Progenitor cell of endocrine pancreas (in vitro differentiated cells): ENCODE results near the gene ST14. TPM values are rescaled to one million over a fixed set of nuclear protein-coding genes. Genes with fewer than 3 reads are reported as not detected.
"Not testable (repeated sequence)": the region's sequence is repeated elsewhere in the genome, so short reads cannot be mapped to it uniquely, and the experiment has no call there.

ENCODE experiments used
- DNase-seq: peaks from one replicate; pipeline ENCODE4 v3.0.0; 2021; ENCODE audit warnings: low spot score; ENCODE audit not compliant: unreplicated experiment
- H3K27ac Mint-ChIP-seq: 2 replicates; pipeline ENCODE4 v1.8.0; 2021; ENCODE audit warnings: mild to moderate bottlenecking, moderate library complexity, mixed read lengths
- H3K27me3 Mint-ChIP-seq: 2 replicates; pipeline ENCODE4 v1.8.0; 2021; ENCODE audit warnings: mixed read lengths
- H3K36me3 Mint-ChIP-seq: 2 replicates; pipeline ENCODE4 v1.8.0; 2022; ENCODE audit warnings: mixed read lengths; ENCODE audit not compliant: insufficient read depth
- H3K4me1 Mint-ChIP-seq: 2 replicates; pipeline ENCODE4 v1.8.0; 2021; ENCODE audit warnings: low read depth, mixed read lengths
- H3K4me3 Mint-ChIP-seq: 2 replicates; pipeline ENCODE4 v1.8.0; 2021; ENCODE audit warnings: low read depth, mild to moderate bottlenecking, moderate library complexity, mixed read lengths
- H3K9me3 Mint-ChIP-seq: 2 replicates; pipeline ENCODE4 v1.8.0; 2021; ENCODE audit warnings: low read depth, mixed read lengths
- total RNA-seq: library from RNA; stranded (reverse); gene quantifications from 2 replicates; pipeline ENCODE4 v1.2.1, GENCODE V29; 2021
- TF ChIP-seq, protein P1 (sequence below): fragments of 200-600 bp; sonication (generic); IDR thresholded peaks from one replicate; pipeline ENCODE4 v1.5.0; 2021; ENCODE audit warnings: antibody characterized with exemption, mild to moderate bottlenecking; ENCODE audit not compliant: unreplicated experiment

ST14 gene
- total RNA-seq, 1 donor from 2014 or later: 94.9 TPM

DNA sequence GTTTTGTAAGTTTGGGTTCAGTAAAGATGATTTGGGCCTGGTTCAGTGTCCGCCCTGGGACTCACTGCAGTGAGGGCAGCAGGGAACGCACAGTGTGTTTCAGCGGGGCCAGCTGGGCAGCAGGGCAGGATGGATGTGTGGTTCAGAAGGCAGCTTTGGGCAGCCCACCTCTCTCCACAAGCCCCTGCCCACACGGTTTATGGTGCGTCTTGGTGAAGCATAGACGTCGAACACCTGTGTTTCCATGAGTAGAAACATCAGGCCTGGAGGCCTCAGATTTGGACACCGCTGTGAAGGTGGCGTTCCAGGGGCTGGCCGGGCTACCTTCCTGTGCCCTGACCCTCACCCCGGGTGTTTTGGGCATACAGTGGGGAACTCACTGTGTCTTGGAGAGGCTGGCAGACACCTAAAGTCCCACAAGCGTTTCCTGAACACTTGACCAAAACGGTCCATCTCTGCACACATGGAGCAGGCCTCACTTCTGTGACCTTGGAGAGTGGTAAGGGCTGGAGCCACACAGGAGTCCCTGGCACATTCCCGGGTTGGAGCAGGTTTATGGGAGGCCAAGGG, 59.0 kb downstream of the ST14 start:
- Mint-ChIP-seq H3K27me3 (no peaks in the 10 kb centered on the region), H3K36me3 (peaks cover 7% of the 10 kb centered on the region), H3K27ac (no peak overlapping the region), H3K4me1 (peaks cover 4% of the 10 kb centered on the region), H3K9me3 (no peaks in the 10 kb centered on the region), H3K4me3 (no peak overlapping the region)
- TF ChIP-seq, protein P1, sequence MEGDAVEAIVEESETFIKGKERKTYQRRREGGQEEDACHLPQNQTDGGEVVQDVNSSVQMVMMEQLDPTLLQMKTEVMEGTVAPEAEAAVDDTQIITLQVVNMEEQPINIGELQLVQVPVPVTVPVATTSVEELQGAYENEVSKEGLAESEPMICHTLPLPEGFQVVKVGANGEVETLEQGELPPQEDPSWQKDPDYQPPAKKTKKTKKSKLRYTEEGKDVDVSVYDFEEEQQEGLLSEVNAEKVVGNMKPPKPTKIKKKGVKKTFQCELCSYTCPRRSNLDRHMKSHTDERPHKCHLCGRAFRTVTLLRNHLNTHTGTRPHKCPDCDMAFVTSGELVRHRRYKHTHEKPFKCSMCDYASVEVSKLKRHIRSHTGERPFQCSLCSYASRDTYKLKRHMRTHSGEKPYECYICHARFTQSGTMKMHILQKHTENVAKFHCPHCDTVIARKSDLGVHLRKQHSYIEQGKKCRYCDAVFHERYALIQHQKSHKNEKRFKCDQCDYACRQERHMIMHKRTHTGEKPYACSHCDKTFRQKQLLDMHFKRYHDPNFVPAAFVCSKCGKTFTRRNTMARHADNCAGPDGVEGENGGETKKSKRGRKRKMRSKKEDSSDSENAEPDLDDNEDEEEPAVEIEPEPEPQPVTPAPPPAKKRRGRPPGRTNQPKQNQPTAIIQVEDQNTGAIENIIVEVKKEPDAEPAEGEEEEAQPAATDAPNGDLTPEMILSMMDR: no peak
- no peak for DNase-seq

DNA sequence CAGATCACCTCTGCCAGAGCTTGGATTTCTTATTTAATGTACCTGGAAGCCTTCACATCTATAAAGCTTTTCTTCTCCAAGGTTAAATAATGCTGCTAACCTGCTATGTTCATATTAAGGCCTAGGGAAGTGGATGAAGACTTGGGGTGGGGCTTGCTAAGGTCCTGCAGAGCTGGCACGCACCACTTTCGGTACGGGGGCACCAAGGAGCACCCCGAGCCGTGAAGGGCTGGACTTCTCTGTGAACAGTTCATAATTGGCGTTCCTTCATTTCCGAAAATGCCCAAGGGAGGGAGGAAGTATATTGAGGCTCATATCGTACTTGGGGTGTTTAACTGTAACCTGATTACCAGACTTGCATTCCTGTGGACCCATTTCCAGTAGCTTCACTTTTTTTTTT, 59.6 kb downstream of the ST14 start:
- no peak overlapping the region for H3K27ac Mint-ChIP-seq
- H3K4me1 Mint-ChIP-seq: peaks cover 4% of the 10 kb centered on the region
- no peaks in the 10 kb centered on the region for H3K9me3 Mint-ChIP-seq
- DNase-seq: no peak
- no peak overlapping the region for H3K4me3 Mint-ChIP-seq
- TF ChIP-seq, protein P1: no peak
- H3K27me3 Mint-ChIP-seq: no peaks in the 10 kb centered on the region
- H3K36me3 Mint-ChIP-seq: peaks cover 7% of the 10 kb centered on the region

DNA sequence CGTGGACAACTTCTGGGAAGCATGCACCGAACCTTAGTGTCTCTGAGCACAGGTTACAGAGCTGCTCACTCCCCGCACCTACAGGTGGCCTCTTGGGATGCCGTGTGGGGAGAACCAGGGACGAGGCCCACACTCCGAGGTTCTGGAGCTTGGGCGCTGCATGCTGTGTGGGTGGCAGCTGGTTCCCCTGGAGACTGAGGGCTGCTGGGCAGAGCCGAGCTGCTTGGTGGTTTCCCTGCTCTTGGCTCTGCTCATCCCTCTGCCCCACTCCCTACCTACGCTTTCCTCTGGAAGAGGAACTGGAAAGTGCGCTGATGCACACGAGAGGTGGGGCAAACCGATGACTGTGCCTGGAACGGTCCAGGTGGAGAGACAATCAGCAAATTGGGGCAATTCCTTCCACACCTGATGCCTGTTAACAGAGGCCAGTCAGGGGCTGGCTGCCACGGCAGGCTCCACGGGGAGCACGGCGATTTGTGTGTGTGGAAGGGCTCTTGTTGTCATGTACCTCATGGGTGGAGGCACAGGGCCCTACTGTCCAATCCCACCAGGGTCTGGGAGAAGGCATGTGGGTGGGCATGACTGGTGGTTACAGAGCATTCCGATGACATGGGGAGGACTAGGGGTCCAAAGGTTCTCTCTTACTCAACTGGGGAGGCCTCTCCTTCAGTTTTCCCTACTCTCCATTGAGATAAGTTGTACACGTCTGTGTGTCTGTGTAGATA, 60.9 kb downstream of the ST14 start:
- Mint-ChIP-seq H3K4me3 (no peak overlapping the region), H3K9me3 (no peaks in the 10 kb centered on the region), H3K27me3 (no peaks in the 10 kb centered on the region), H3K36me3 (peaks cover 4% of the 10 kb centered on the region), H3K4me1 (peaks cover 4% of the 10 kb centered on the region), H3K27ac (no peak overlapping the region)
- no peak for DNase-seq
- TF ChIP-seq, protein P1: no peak

DNA sequence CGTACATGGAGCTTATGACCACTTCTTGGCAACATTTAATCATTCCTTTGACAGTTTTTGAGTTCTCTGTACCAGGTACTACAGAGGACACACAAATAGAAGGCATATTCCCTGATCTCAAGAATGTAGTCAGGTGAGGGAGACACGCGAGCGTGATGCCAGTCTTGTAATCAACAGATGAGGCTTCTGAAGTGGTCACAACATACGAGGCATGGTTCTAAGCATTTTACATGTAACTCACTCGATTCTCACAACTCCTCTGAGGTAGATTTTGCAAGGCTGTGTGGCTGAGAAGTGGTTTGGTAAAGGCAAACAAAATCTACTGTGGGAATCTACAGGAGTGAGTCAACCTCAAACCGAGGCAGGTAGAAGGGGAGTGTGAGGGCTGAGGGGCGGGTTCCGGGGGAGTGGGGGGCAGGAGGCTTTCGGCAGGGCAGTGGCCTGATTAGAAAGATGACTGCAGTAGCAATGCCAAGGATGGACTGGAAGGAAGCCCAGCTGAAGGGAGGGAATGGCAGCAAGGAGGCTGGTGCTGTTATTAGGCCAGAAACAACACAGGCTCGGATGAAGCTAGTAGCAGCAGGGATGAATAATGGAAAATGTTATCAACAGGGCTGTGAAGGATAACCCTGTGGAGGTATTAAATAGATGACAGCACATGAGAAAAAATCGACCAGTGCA, 63.8 kb downstream of the ST14 start:
- peak overlapping the region; percentile 87 for H3K27ac Mint-ChIP-seq
- no peak for DNase-seq
- H3K36me3 Mint-ChIP-seq: peaks cover 4% of the 10 kb centered on the region
- TF ChIP-seq, protein P1: no peak
- H3K9me3 Mint-ChIP-seq: no peaks in the 10 kb centered on the region
- H3K27me3 Mint-ChIP-seq: no peaks in the 10 kb centered on the region
- no peaks in the 10 kb centered on the region for H3K4me1 Mint-ChIP-seq
- no peak overlapping the region for H3K4me3 Mint-ChIP-seq

DNA sequence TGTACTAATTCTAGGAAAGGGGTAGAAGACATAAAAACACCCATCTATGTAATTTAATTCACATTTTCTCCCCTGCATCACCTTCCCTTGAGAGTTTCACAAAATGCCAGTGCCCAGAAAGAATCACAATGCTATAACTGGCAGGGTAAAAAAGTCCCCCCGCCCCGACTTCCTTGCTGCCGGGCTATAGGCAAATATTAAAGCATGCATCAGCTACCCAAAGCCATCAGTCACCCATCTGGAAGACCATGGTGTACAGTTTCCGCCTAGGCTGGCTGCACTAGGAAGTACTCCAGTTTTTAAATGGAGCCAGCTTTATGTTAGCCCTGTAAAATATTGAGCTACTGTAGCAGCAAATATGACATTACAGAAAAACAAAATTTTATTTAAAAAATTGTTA, 67.8 kb downstream of the ST14 start:
- Mint-ChIP-seq H3K27me3 (no peaks in the 10 kb centered on the region), H3K4me1 (no peaks in the 10 kb centered on the region), H3K27ac (no peak overlapping the region), H3K4me3 (no peak overlapping the region), H3K36me3 (peaks cover 6% of the 10 kb centered on the region), H3K9me3 (no peaks in the 10 kb centered on the region)
- no peak for DNase-seq
- TF ChIP-seq, protein P1: no peak

DNA sequence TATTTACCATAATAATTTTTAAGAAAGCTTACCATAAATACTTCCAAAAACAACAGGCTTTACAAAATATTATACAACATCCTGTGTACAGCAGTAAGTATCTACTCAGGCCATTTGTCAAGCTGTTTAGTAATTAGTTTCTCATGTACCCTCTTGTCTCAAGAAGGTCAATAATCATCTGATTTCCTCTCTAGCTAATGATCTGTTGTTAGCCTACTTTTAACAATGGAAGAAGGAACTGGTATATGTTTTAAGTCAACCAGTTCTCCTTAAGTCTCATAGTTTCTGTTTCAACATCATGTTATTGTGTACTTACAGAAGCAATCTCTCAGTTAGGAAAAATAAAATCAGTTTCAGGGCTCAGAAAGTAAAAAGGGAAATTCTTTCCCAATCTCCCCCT, 73.9 kb downstream of the ST14 start:
- H3K27me3 Mint-ChIP-seq, H3K4me1 Mint-ChIP-seq, H3K36me3 Mint-ChIP-seq, H3K27ac Mint-ChIP-seq, H3K9me3 Mint-ChIP-seq, DNase-seq, H3K4me3 Mint-ChIP-seq: not testable (repeated sequence)

DNA sequence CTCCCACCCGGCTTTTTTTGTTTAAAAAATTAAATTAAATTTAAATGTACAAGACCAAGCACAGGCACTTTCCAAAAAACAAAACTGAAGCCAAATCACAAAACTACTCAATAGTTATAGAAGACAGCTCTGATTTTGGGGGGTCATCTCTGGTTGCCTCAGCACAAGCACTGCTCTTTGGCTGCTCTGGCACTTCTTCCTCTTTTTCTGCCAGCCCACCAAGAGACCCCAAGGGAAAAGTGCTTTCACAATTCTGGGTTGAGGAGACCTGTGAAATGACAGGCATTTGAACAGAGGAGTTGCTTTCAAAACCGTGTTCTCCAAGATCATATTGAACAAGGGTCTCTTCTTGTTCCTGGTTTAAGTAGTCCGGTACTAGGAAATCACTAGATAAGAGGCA, 74.3 kb downstream of the ST14 start:
- not testable (repeated sequence) for H3K4me1 Mint-ChIP-seq, H3K27ac Mint-ChIP-seq, H3K9me3 Mint-ChIP-seq, DNase-seq, H3K27me3 Mint-ChIP-seq, H3K4me3 Mint-ChIP-seq, H3K36me3 Mint-ChIP-seq
